Measurements from ENCODE around the gene BCL2. TPM values are rescaled to one million over a fixed set of nuclear protein-coding genes. Genes with fewer than 3 reads are reported as not detected.

The BCL2 gene
- total RNA-seq, 2 donors from 2014 or later = 13.9 to 16.4 TPM

DNA sequence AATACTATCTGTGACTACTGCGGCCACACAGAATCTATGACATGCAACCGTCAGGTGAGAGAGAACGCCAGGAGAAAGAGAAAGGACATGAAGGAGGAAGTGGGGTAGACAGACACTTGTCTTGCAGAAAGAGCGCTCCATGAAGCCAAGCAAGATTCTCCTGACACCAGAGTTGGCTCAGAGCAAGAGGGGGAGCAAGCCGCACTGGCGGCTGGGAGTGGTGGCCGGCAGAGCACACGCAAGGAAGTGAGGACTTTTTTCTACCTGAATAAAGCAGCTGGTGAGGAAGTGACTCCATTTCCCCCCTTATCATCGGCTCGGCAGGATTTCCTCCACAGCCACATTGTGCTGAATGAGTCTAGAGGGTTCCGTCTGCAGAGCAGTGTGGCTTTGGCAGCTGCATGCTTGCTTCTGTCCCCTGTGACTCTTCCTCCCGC is 181.6 kb downstream of the BCL2 start:
- Histone ChIP-seq H3K4me1 (no peaks in the 10 kb centered on the region), H3K9me3 (no peaks in the 10 kb centered on the region), H3K4me3 (peak overlapping the region; percentile 1), H3K9ac (ENCODE audit: low read depth in 2 of 2, low read length in 2 of 2) (peak overlapping the region in 1 of 2 donors; percentile 4), H3K27me3 (no peaks in the 10 kb centered on the region), H3K27ac (no peak overlapping the region), H3K36me3 (no peaks in the 10 kb centered on the region)
- DNase-seq = no peak
- intact Hi-C loops (cut with DNase I) = no loop called here
- TF ChIP-seq, protein P1, sequence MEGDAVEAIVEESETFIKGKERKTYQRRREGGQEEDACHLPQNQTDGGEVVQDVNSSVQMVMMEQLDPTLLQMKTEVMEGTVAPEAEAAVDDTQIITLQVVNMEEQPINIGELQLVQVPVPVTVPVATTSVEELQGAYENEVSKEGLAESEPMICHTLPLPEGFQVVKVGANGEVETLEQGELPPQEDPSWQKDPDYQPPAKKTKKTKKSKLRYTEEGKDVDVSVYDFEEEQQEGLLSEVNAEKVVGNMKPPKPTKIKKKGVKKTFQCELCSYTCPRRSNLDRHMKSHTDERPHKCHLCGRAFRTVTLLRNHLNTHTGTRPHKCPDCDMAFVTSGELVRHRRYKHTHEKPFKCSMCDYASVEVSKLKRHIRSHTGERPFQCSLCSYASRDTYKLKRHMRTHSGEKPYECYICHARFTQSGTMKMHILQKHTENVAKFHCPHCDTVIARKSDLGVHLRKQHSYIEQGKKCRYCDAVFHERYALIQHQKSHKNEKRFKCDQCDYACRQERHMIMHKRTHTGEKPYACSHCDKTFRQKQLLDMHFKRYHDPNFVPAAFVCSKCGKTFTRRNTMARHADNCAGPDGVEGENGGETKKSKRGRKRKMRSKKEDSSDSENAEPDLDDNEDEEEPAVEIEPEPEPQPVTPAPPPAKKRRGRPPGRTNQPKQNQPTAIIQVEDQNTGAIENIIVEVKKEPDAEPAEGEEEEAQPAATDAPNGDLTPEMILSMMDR (IDR thresholded peaks at IDR 0.05) = no peak

DNA sequence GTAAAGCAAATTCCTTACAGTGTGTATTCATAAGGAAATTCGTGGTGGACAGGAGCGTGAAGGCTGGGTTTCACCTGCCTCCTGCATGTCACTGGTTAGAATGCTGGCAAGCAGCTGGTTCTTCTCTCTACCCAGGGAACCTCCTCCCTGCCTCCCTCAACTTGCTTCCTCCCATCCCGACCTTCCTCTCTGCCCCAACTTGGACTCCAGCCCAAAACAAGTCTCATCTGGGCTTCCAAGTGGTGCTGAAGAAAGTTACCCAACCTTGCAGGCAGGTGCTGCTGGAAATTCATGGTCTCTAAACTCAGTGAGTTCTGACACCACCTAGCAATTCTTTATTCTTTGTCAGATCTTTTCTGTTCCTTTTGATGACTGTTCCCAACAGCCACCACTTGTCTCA is 184.5 kb downstream of the BCL2 start:
- TF ChIP-seq, protein P1 (IDR thresholded peaks at IDR 0.05) = no peak
- Histone ChIP-seq H3K27ac (no peak overlapping the region), H3K27me3 (no peaks in the 10 kb centered on the region), H3K36me3 (no peaks in the 10 kb centered on the region), H3K4me3 (no peak overlapping the region), H3K4me1 (peaks cover 13% of the 10 kb centered on the region), H3K9me3 (no peaks in the 10 kb centered on the region), H3K9ac (ENCODE audit: low read depth in 2 of 2, low read length in 2 of 2) (no peak overlapping the region)
- no peak for DNase-seq
- intact Hi-C loops (cut with DNase I) = no loop called here

DNA sequence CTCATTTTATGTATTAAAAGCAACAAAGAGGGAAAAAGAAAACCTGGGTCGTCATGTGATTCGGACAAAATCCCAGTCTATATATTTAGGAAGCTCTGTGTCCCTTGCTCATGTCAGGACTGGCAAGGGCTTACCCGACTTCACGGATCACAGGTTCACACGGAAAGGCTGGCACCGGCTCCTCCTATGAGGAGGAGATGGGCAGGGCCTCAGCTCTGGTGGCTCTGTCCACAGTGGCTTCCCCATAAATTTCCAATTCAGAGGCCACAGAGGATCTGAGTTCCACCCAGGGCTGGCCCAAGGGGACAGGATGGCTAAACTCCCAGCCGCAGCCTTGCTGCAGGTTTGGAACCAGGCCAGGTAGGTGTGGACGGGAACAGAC is 186.8 kb downstream of the BCL2 start:
- intact Hi-C loops (cut with DNase I) = no loop called here
- H3K4me3 ChIP-seq = no peak overlapping the region

DNA sequence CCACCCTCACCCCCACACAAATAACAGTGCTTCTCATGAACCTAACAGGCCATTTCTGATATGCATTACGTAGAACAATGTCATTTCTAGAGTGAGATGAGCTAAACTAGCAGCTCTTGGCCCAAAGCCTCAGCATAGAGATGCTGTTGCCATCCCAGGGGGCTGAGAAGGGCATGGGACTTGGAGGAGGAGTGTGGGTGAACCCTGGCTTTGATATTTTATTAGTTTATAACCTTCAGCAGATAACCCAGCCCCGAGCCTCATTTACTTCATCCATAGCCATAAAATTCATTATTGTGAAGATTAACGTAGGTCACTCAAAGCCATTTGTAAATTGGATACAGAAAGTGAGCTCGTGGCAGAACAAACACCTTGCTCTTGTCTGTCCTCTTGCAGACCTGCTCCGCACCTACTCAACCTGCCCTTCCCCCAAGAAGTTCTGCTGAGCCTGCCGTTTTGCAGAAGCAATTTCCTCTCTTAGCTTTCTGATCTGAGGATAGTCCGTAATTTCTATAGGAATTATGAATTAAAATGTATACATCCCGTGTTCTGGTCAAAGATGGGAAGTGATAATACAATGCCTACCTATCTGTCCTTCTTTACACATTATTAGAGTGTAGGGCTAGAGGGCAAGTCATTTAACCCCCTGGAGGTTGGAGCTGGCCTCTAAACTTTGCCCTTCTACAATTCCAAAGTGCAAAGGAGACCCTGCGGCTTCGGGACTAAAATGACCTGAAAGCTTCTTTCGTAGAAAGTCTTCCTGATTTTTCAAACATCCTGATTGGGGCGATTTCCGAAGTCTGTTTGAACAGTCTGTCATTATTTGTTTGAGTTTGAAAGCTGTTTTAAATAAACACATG is 187.4 kb downstream of the BCL2 start:
- H3K9ac ChIP-seq (ENCODE audit: low read depth in 2 of 2, low read length in 2 of 2) = peak overlapping the region in 1 of 2 donors; percentile 57
- TF ChIP-seq, protein P1 (IDR thresholded peaks at IDR 0.05) = no peak
- DNase-seq = no peak

More for the DNA sequence above, 186.8 kb downstream of the BCL2 start:
- peak; percentile 75 for DNase-seq
- peak overlapping the region; percentile 49 for H3K27ac ChIP-seq
- H3K9me3 ChIP-seq = no peaks in the 10 kb centered on the region
- H3K4me1 ChIP-seq = peaks cover 13% of the 10 kb centered on the region
- H3K36me3 ChIP-seq = no peaks in the 10 kb centered on the region
- H3K9ac ChIP-seq (ENCODE audit: low read depth in 2 of 2, low read length in 2 of 2) = peak overlapping the region in 1 of 2 donors; percentile 57
- TF ChIP-seq, protein P1 (IDR thresholded peaks at IDR 0.05) = no peak
- no peaks in the 10 kb centered on the region for H3K27me3 ChIP-seq

DNA sequence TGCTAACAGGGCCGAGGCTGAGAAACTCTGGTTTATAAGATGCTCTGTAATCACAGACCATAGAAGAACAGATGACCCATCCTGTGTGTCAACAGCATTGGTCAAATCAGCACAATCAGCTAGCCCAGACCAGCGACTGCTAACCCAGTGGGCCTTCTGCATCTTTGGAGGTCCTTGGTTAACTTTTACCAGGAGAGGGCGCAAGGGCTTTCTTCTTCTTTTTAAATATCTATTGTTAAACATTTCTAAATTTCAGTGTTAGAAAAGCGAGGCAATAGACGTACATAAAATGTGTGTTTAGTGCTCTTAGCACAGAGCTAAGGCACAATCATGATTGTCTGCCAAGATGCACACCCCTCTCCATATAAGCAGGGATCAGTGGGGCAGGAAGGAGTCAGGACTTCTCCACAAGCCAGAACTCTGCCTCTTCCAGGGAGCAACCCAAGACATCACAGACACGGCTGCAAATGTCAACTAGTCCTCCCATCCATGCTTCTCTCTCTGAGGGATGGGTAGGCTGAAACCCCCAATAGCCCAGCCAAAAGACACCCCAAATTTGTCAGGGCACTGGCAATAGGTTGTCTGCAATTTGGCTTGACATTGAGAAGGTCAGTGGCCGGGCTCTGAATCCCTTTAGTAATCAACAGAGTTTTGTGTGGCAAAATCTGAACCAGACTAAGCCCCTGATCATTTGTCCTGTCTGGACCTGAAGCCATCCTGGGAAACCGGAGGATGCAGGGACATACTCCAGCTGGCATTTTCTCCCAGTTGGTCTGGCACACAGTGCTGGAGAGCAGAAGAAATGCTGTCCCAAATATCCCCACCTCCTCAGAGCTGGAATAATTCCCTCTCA is 188.2 kb downstream of the BCL2 start:
- Histone ChIP-seq H3K4me1 (peaks cover 13% of the 10 kb centered on the region), H3K4me3 (no peak overlapping the region), H3K27me3 (no peaks in the 10 kb centered on the region), H3K27ac (peak overlapping the region; percentile 49), H3K36me3 (no peaks in the 10 kb centered on the region), H3K9ac (ENCODE audit: low read depth in 2 of 2, low read length in 2 of 2) (peak overlapping the region; percentile 56 to 57), H3K9me3 (no peaks in the 10 kb centered on the region)
- DNase-seq = peak; percentile 81
- TF ChIP-seq, protein P1 (IDR thresholded peaks at IDR 0.05) = peak; percentile 66
- intact Hi-C loops (cut with DNase I) = loop anchor here (2.0 kb wide), 1 partner anchor 187 kb away; the partner anchor contains the start of gene BCL2

More for the DNA sequence above, 187.4 kb downstream of the BCL2 start:
- intact Hi-C loops (cut with DNase I) = loop anchor here (2.0 kb wide), 1 partner anchor 187 kb away; the partner anchor contains the start of gene BCL2
- H3K4me3 ChIP-seq = no peak overlapping the region
- H3K27me3 ChIP-seq = no peaks in the 10 kb centered on the region
- H3K27ac ChIP-seq = peak overlapping the region; percentile 49
- H3K36me3 ChIP-seq = no peaks in the 10 kb centered on the region
- H3K9me3 ChIP-seq = no peaks in the 10 kb centered on the region
- H3K4me1 ChIP-seq = peaks cover 13% of the 10 kb centered on the region

Measured in colonic mucosa (tissue), 4 donors.